Putamen (tissue), 1 donor: ENCODE results near the gene ARHGEF12.

Experiments
- DNase-seq: peaks from one replicate; pipeline ENCODE4 v3.0.0-alpha.2; 2016; ENCODE audit warnings: low spot score

The ARHGEF12 gene

GRCh38 chr11:120517390-120517761 lies 181.2 kb downstream of the ARHGEF12 start:
- DNase-seq: no peak

- no peak for DNase-seq
Measured at GRCh38 chr11:120517801-120518291, 181.6 kb downstream of the ARHGEF12 start.

- no peak for DNase-seq
Measured at GRCh38 chr11:120518356-120518755, 182.1 kb downstream of the ARHGEF12 start.

GRCh38 chr11:120519474-120519873 lies 183.3 kb downstream of the ARHGEF12 start:
- DNase-seq: no peak

- DNase-seq: no peak
Measured at GRCh38 chr11:120520091-120520822, 184.0 kb downstream of the ARHGEF12 start.

- no peak for DNase-seq
Measured at GRCh38 chr11:120521176-120521575, 185.0 kb downstream of the ARHGEF12 start.

- no peak for DNase-seq
Measured at GRCh38 chr11:120522021-120522420, 185.8 kb downstream of the ARHGEF12 start.

- no peak for DNase-seq
Measured at GRCh38 chr11:120522736-120523135, 186.5 kb downstream of the ARHGEF12 start.

GRCh38 chr11:120523196-120523595 lies 187.0 kb downstream of the ARHGEF12 start:
- no peak for DNase-seq

- DNase-seq: no peak
Measured at GRCh38 chr11:120524536-120525085, 188.4 kb downstream of the ARHGEF12 start.

- no peak for DNase-seq
Measured at GRCh38 chr11:120525261-120526171, 189.3 kb downstream of the ARHGEF12 start.

- DNase-seq: no peak
Measured at GRCh38 chr11:120526241-120526640, 190.0 kb downstream of the ARHGEF12 start.

- no peak for DNase-seq
Measured at GRCh38 chr11:120527111-120527761, 191.0 kb downstream of the ARHGEF12 start.

- no peak for DNase-seq
Measured at GRCh38 chr11:120528749-120529148, 192.5 kb downstream of the ARHGEF12 start.

GRCh38 chr11:120529214-120529613 lies 193.0 kb downstream of the ARHGEF12 start:
- no peak for DNase-seq

GRCh38 chr11:120529911-120530310 lies 193.7 kb downstream of the ARHGEF12 start:
- DNase-seq: no peak

GRCh38 chr11:120532082-120532831 lies 196.0 kb downstream of the ARHGEF12 start:
- DNase-seq: no peak

- DNase-seq: no peak
Measured at GRCh38 chr11:120532832-120533196, 196.6 kb downstream of the ARHGEF12 start.

GRCh38 chr11:120536091-120536796 lies 200.0 kb downstream of the ARHGEF12 start:
- no peak for DNase-seq

- no peak for DNase-seq
Measured at GRCh38 chr11:120536797-120537169, 200.6 kb downstream of the ARHGEF12 start.

- DNase-seq: no peak
Measured at GRCh38 chr11:120537996-120538395, 201.8 kb downstream of the ARHGEF12 start.
